Measurements from ENCODE around the gene PLXNA3. TPM values are rescaled to one million over a fixed set of nuclear protein-coding genes. Genes with fewer than 3 reads are reported as not detected.
A peak's percentile ranks its signal among the peaks of the same experiment; 100 is the strongest.

Gene PLXNA3
- total RNA-seq, 1 donor from 2014 or later: 85.1 TPM

DNA sequence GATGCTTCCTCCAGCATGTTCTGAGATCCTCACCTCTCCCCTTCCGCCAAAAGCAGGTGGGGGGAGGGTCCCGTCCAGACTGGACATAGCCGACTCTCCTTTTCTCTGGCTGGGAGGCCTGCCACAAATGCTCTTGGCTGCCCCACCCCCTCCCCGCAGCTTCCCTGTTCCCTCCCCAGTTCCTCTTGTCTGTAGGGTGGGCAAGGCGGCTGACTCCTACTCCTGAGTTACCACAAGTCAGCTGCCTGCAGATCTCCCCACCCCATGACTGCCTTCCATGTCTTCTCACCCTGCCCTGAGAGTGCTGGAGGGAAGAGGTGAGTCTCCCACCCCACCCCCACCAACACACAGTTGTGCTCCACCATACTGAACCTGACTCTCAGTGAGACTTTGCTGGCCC is 26.7 kb upstream of the PLXNA3 start:
- H3K9me3 Mint-ChIP-seq: no peaks in the 10 kb centered on the region
- no peak overlapping the region for H3K27ac Mint-ChIP-seq
- no peak for DNase-seq (ENCODE audit: extremely low spot score, unreplicated experiment)
- H3K4me3 Mint-ChIP-seq: no peak overlapping the region
- H3K36me3 Mint-ChIP-seq: peaks cover 6% of the 10 kb centered on the region
- TF ChIP-seq, protein P1, sequence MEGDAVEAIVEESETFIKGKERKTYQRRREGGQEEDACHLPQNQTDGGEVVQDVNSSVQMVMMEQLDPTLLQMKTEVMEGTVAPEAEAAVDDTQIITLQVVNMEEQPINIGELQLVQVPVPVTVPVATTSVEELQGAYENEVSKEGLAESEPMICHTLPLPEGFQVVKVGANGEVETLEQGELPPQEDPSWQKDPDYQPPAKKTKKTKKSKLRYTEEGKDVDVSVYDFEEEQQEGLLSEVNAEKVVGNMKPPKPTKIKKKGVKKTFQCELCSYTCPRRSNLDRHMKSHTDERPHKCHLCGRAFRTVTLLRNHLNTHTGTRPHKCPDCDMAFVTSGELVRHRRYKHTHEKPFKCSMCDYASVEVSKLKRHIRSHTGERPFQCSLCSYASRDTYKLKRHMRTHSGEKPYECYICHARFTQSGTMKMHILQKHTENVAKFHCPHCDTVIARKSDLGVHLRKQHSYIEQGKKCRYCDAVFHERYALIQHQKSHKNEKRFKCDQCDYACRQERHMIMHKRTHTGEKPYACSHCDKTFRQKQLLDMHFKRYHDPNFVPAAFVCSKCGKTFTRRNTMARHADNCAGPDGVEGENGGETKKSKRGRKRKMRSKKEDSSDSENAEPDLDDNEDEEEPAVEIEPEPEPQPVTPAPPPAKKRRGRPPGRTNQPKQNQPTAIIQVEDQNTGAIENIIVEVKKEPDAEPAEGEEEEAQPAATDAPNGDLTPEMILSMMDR (conservative IDR thresholded peaks at IDR 0.05): no peak
- H3K4me1 Mint-ChIP-seq (ENCODE audit: unreplicated experiment): peaks cover 6% of the 10 kb centered on the region
- H3K27me3 Mint-ChIP-seq: no peaks in the 10 kb centered on the region

DNA sequence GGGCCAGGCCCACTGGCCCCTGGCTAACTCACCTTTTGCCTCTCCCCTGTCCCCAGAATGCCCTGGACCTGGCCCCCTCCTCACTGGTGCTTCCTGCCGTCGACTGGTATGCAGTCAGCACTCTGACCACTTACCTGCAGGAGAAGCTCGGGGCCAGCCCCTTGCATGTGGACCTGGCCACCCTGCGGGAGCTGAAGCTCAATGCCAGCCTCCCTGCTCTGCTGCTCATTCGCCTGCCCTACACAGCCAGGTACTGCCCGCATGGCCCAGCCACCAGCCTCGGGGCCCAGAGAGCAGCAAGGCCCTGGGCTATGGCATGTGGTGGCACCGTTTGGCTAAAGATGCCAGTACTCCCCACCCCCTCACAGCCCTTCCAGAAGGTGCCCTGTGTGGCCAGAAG is 25.9 kb upstream of the PLXNA3 start:
- H3K9me3 Mint-ChIP-seq: no peaks in the 10 kb centered on the region
- no peaks in the 10 kb centered on the region for H3K27me3 Mint-ChIP-seq
- TF ChIP-seq, protein P1 (conservative IDR thresholded peaks at IDR 0.05): no peak
- peaks cover 6% of the 10 kb centered on the region for H3K36me3 Mint-ChIP-seq
- peaks cover 7% of the 10 kb centered on the region for H3K4me1 Mint-ChIP-seq (ENCODE audit: unreplicated experiment)
- no peak overlapping the region for H3K4me3 Mint-ChIP-seq
- no peak for DNase-seq (ENCODE audit: extremely low spot score, unreplicated experiment)
- no peak overlapping the region for H3K27ac Mint-ChIP-seq

DNA sequence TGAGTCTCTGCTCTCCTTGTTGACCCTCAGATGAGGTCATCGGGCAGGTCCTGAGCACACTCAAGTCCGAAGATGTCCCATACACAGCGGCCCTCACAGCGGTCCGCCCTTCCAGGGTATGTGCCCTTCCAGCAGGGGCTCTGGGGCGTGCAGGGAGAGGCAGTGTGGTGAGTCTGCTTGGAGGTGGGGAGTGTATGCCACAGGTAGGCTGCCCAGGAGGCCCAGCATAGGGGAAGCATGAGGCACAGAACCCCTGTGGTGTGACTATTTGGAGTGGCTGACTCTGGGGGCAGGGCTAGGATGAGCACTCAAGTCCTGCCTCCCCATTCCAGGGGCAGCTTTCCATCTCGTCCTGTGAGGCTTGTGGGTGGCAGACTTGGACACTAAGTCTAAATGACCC is 24.5 kb upstream of the PLXNA3 start:
- DNase-seq (ENCODE audit: extremely low spot score, unreplicated experiment): no peak
- Mint-ChIP-seq H3K27me3 (no peaks in the 10 kb centered on the region), H3K36me3 (peaks cover 6% of the 10 kb centered on the region), H3K4me1 (ENCODE audit: unreplicated experiment) (peaks cover 7% of the 10 kb centered on the region), H3K4me3 (peak overlapping the region; percentile 10), H3K27ac (no peak overlapping the region), H3K9me3 (no peaks in the 10 kb centered on the region)
- TF ChIP-seq, protein P1 (conservative IDR thresholded peaks at IDR 0.05): no peak

GRCh38 chrX:154434394-154435168 is 23.5 kb upstream of the PLXNA3 start:
- TF ChIP-seq, protein P1 (conservative IDR thresholded peaks at IDR 0.05): no peak
- no peak for DNase-seq (ENCODE audit: extremely low spot score, unreplicated experiment)
- no peak overlapping the region for H3K27ac Mint-ChIP-seq
- peaks cover 6% of the 10 kb centered on the region for H3K36me3 Mint-ChIP-seq
- no peak overlapping the region for H3K4me3 Mint-ChIP-seq
- H3K27me3 Mint-ChIP-seq: no peaks in the 10 kb centered on the region
- peaks cover 7% of the 10 kb centered on the region for H3K4me1 Mint-ChIP-seq (ENCODE audit: unreplicated experiment)
- H3K9me3 Mint-ChIP-seq: no peaks in the 10 kb centered on the region

DNA sequence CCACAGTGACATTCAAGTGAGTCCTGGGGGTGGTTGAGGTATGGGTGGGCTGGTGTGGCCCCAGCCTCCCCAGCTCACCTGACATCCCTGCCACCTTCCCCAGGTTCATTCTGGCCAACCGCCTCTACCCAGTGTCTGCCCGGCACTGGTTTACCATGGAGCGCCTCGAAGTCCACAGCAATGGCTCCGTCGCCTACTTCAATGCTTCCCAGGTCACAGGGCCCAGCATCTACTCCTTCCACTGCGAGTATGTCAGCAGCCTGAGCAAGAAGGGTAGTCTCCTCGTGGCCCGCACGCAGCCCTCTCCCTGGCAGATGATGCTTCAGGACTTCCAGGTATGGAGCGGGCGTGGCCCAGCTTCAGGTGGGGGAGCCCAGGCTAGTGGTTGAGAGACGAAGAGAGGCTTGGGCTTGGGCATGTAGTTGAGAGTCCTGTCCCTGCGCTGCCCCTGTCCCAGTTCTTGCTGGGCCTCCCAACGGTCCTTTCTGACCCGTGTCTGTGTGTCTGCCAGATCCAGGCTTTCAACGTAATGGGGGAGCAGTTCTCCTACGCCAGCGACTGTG is 22.8 kb upstream of the PLXNA3 start:
- H3K4me3 Mint-ChIP-seq: no peak overlapping the region
- H3K27me3 Mint-ChIP-seq: no peaks in the 10 kb centered on the region
- no peak overlapping the region for H3K27ac Mint-ChIP-seq
- no peaks in the 10 kb centered on the region for H3K9me3 Mint-ChIP-seq
- peaks cover 6% of the 10 kb centered on the region for H3K36me3 Mint-ChIP-seq
- peaks cover 7% of the 10 kb centered on the region for H3K4me1 Mint-ChIP-seq (ENCODE audit: unreplicated experiment)
- DNase-seq (ENCODE audit: extremely low spot score, unreplicated experiment): no peak
- TF ChIP-seq, protein P1 (conservative IDR thresholded peaks at IDR 0.05): no peak

All from type B pancreatic cell (in vitro differentiated cells).